SKM-1 (cell line): Measurements from ENCODE around the gene ACTR2.
"Not testable (repeated sequence)": the region's sequence is repeated elsewhere in the genome, so short reads cannot be mapped to it uniquely, and the experiment has no call there.

ENCODE experiments used
- DNase-seq: peaks from one replicate; lab custom pipeline; 2025; ENCODE audit not compliant: unreplicated experiment; lab: John Stamatoyannopoulos, UW

ACTR2 gene

GRCh38 chr2:65311049-65311448 is 83.4 kb downstream of the ACTR2 start:
- DNase-seq, result no peak

- no peak for DNase-seq
Observed at GRCh38 chr2:65311596-65311995, 84.0 kb downstream of the ACTR2 start.

- no peak for DNase-seq
Observed at GRCh38 chr2:65313126-65313953, 85.7 kb downstream of the ACTR2 start.

GRCh38 chr2:65313954-65314256 is 86.3 kb downstream of the ACTR2 start:
- no peak for DNase-seq

- DNase-seq, result no peak
Observed at GRCh38 chr2:65314801-65315441, 87.3 kb downstream of the ACTR2 start.

- no peak for DNase-seq
Observed at GRCh38 chr2:65316072-65316471, 88.4 kb downstream of the ACTR2 start.

- not testable (repeated sequence) for DNase-seq
Observed at GRCh38 chr2:65317351-65317750, 89.7 kb downstream of the ACTR2 start.

GRCh38 chr2:65317841-65318240 is 90.2 kb downstream of the ACTR2 start:
- DNase-seq, result no peak

GRCh38 chr2:65319072-65319673 is 91.5 kb downstream of the ACTR2 start:
- DNase-seq, result no peak

GRCh38 chr2:65319674-65320041 is 92.0 kb downstream of the ACTR2 start:
- DNase-seq, result no peak

GRCh38 chr2:65320042-65320725 is 92.6 kb downstream of the ACTR2 start:
- DNase-seq, result no peak
